ENCODE measurements around the gene PCGF3.
"Not testable (repeated sequence)": the region's sequence is repeated elsewhere in the genome, so short reads cannot be mapped to it uniquely, and the experiment has no call there.

PCGF3 gene

GRCh38 chr4:772776-773175 is 67.1 kb downstream of the PCGF3 start:
- H3F3A ChIP-seq (ENCODE audit: low read depth), result no peaks in the 10 kb centered on the region
- TF ChIP-seq CTCF (conservative IDR thresholded peaks at IDR 0.05; ENCODE audit: low read length), result no peak
- TF ChIP-seq EZH2phosphoT487 (IDR thresholded peaks at IDR 0.05; ENCODE audit: borderline replicate concordance), result no peak

GRCh38 chr4:773214-773613 is 67.6 kb downstream of the PCGF3 start:
- H3K9me3 ChIP-seq (ENCODE audit: insufficient read depth, low read depth, low read length), result no peaks in the 10 kb centered on the region
- H3K36me3 ChIP-seq (ENCODE audit: insufficient read depth, low read length), result peaks cover 28% of the 10 kb centered on the region; the same call in 1 of the 2 replicates
- no peak overlapping the region for H3K4me2 ChIP-seq (ENCODE audit: low read depth, low read length, poor library complexity, severe bottlenecking)
- H2AFZ ChIP-seq (ENCODE audit: low read length), result no peak overlapping the region
- no peak for TF ChIP-seq EZH2phosphoT487 (IDR thresholded peaks at IDR 0.05; ENCODE audit: borderline replicate concordance)
- no peak for TF ChIP-seq CTCF (conservative IDR thresholded peaks at IDR 0.05; ENCODE audit: low read length)
- H4K20me1 ChIP-seq (ENCODE audit: insufficient read depth, low read length, poor library complexity, severe bottlenecking), result peaks cover 71% of the 10 kb centered on the region
- no peaks in the 10 kb centered on the region for H3K27me3 ChIP-seq (ENCODE audit: insufficient read depth, low read length, poor library complexity, severe bottlenecking)
- H3K4me1 ChIP-seq (ENCODE audit: insufficient read depth, low read length, poor library complexity, severe bottlenecking), result peaks cover 6% of the 10 kb centered on the region
- no peaks in the 10 kb centered on the region for H3K9me2 ChIP-seq (replicated peaks; ENCODE audit: low read depth, low read length)
- H3F3A ChIP-seq (ENCODE audit: low read depth), result no peaks in the 10 kb centered on the region
- no peak overlapping the region for H3K4me3 ChIP-seq (ENCODE audit: low read length, poor library complexity, severe bottlenecking)
- H3K79me2 ChIP-seq (ENCODE audit: insufficient read depth, low read length), result peaks cover 77% of the 10 kb centered on the region
- no peak overlapping the region for H3K9ac ChIP-seq (ENCODE audit: low read depth, low read length, poor library complexity, severe bottlenecking)

More at GRCh38 chr4:772776-773175, 67.1 kb downstream of the PCGF3 start:
- Histone ChIP-seq H3K9ac (ENCODE audit: low read depth, low read length, poor library complexity, severe bottlenecking) (no peak overlapping the region), H3K4me1 (ENCODE audit: insufficient read depth, low read length, poor library complexity, severe bottlenecking) (peaks cover 6% of the 10 kb centered on the region), H3K79me2 (ENCODE audit: insufficient read depth, low read length) (peaks cover 73% of the 10 kb centered on the region), H3K36me3 (ENCODE audit: insufficient read depth, low read length) (peaks cover 33% of the 10 kb centered on the region; the same call in 1 of the 2 replicates), H3K27me3 (ENCODE audit: insufficient read depth, low read length, poor library complexity, severe bottlenecking) (no peaks in the 10 kb centered on the region), H3K9me2 (replicated peaks; ENCODE audit: low read depth, low read length) (no peaks in the 10 kb centered on the region), H2AFZ (ENCODE audit: low read length) (no peak overlapping the region), H3K4me2 (ENCODE audit: low read depth, low read length, poor library complexity, severe bottlenecking) (no peak overlapping the region), H3K9me3 (ENCODE audit: insufficient read depth, low read depth, low read length) (no peaks in the 10 kb centered on the region), H3K4me3 (ENCODE audit: low read length, poor library complexity, severe bottlenecking) (no peak overlapping the region), H4K20me1 (ENCODE audit: insufficient read depth, low read length, poor library complexity, severe bottlenecking) (peaks cover 67% of the 10 kb centered on the region)

GRCh38 chr4:774419-775092 is 68.9 kb downstream of the PCGF3 start:
- not testable (repeated sequence) for H3K9me2 ChIP-seq (replicated peaks; ENCODE audit: low read depth, low read length); H3K27me3 ChIP-seq (ENCODE audit: insufficient read depth, low read length, poor library complexity, severe bottlenecking); H3K9ac ChIP-seq (ENCODE audit: low read depth, low read length, poor library complexity, severe bottlenecking); H3K4me2 ChIP-seq (ENCODE audit: low read depth, low read length, poor library complexity, severe bottlenecking); H3K9me3 ChIP-seq (ENCODE audit: insufficient read depth, low read depth, low read length); H3K4me3 ChIP-seq (ENCODE audit: low read length, poor library complexity, severe bottlenecking); H2AFZ ChIP-seq (ENCODE audit: low read length); H3F3A ChIP-seq (ENCODE audit: low read depth)
- peaks cover 17% of the 10 kb centered on the region; the same call in 1 of the 2 replicates for H3K36me3 ChIP-seq (ENCODE audit: insufficient read depth, low read length)
- peaks cover 64% of the 10 kb centered on the region for H4K20me1 ChIP-seq (ENCODE audit: insufficient read depth, low read length, poor library complexity, severe bottlenecking)
- peaks cover 14% of the 10 kb centered on the region for H3K4me1 ChIP-seq (ENCODE audit: insufficient read depth, low read length, poor library complexity, severe bottlenecking)
- H3K79me2 ChIP-seq (ENCODE audit: insufficient read depth, low read length), result peaks cover 80% of the 10 kb centered on the region

- not testable (repeated sequence) for H3K4me2 ChIP-seq (ENCODE audit: low read depth, low read length, poor library complexity, severe bottlenecking); H3K27me3 ChIP-seq (ENCODE audit: insufficient read depth, low read length, poor library complexity, severe bottlenecking); H3F3A ChIP-seq (ENCODE audit: low read depth); H3K9ac ChIP-seq (ENCODE audit: low read depth, low read length, poor library complexity, severe bottlenecking); H2AFZ ChIP-seq (ENCODE audit: low read length); H3K9me3 ChIP-seq (ENCODE audit: insufficient read depth, low read depth, low read length); H3K9me2 ChIP-seq (replicated peaks; ENCODE audit: low read depth, low read length); H3K4me3 ChIP-seq (ENCODE audit: low read length, poor library complexity, severe bottlenecking)
- peaks cover 80% of the 10 kb centered on the region for H3K79me2 ChIP-seq (ENCODE audit: insufficient read depth, low read length)
- peaks cover 23% of the 10 kb centered on the region for H3K4me1 ChIP-seq (ENCODE audit: insufficient read depth, low read length, poor library complexity, severe bottlenecking)
- H4K20me1 ChIP-seq (ENCODE audit: insufficient read depth, low read length, poor library complexity, severe bottlenecking), result peaks cover 64% of the 10 kb centered on the region
- peaks cover 10% of the 10 kb centered on the region; the same call in 1 of the 2 replicates for H3K36me3 ChIP-seq (ENCODE audit: insufficient read depth, low read length)
Observed at GRCh38 chr4:775485-775884, 69.9 kb downstream of the PCGF3 start.

All from Loucy (cell line).